HEK293 (cell line): Measurements from ENCODE around the gene SLC38A7.

Experiments used
- OVOL3 ChIP-seq: fragments of 450-650 bp; formaldehyde crosslinking; IDR thresholded peaks from 2 replicates; pipeline ENCODE4 v1.5.1; 2016; ENCODE audit warnings: missing biosample characterization, missing genetic modification characterization
- SALL2 ChIP-seq: fragments of 450-650 bp; formaldehyde crosslinking; IDR thresholded peaks from 2 replicates; pipeline ENCODE4 v1.5.0; 2017; ENCODE audit warnings: missing biosample characterization, mild to moderate bottlenecking, missing genetic modification characterization, borderline replicate concordance
- ZBTB21 ChIP-seq: fragments of 450-650 bp; formaldehyde crosslinking; IDR thresholded peaks from 2 replicates; pipeline ENCODE4 v1.5.1; 2017; ENCODE audit warnings: missing biosample characterization, missing genetic modification characterization
- ZBTB44 ChIP-seq: fragments of 450-650 bp; IDR thresholded peaks from 2 replicates; pipeline ENCODE4 v1.5.1; 2018; ENCODE audit warnings: missing biosample characterization, mild to moderate bottlenecking, missing genetic modification characterization
- ZBTB6 ChIP-seq: fragments of 450-650 bp; formaldehyde crosslinking; IDR thresholded peaks from 2 replicates; pipeline ENCODE4 v1.5.1; 2017; ENCODE audit warnings: missing biosample characterization, missing genetic modification characterization
- ZBTB7A ChIP-seq: fragments of 450-650 bp; formaldehyde crosslinking; IDR thresholded peaks from 2 replicates; pipeline ENCODE4 v1.5.1; 2016; ENCODE audit warnings: low read depth, missing biosample characterization, missing genetic modification characterization
- ZIC2 ChIP-seq: fragments of 450-650 bp; formaldehyde crosslinking; IDR thresholded peaks from 2 replicates; pipeline ENCODE4 v1.5.1; 2016; ENCODE audit warnings: missing biosample characterization, missing genetic modification characterization
- ZNF10 ChIP-seq: fragments of 450-650 bp; formaldehyde crosslinking; IDR thresholded peaks from 2 replicates; pipeline ENCODE4 v1.5.1; 2017; ENCODE audit warnings: missing biosample characterization, missing genetic modification characterization
- ZNF114 ChIP-seq: fragments of 450-650 bp; formaldehyde crosslinking; IDR thresholded peaks from 2 replicates; pipeline ENCODE4 v1.5.0; 2017; ENCODE audit warnings: missing biosample characterization, missing genetic modification characterization
- ZNF157 ChIP-seq: fragments of 450-650 bp; formaldehyde crosslinking; IDR thresholded peaks from 2 replicates; pipeline ENCODE4 v1.5.1; 2016; ENCODE audit warnings: missing biosample characterization, missing genetic modification characterization
- ZNF16 ChIP-seq: fragments of 450-650 bp; formaldehyde crosslinking; IDR thresholded peaks from 2 replicates; pipeline ENCODE4 v1.5.1; 2016; ENCODE audit warnings: low read depth, missing biosample characterization, missing genetic modification characterization
- ZNF248 ChIP-seq: fragments of 450-650 bp; formaldehyde crosslinking; IDR thresholded peaks from 2 replicates; pipeline ENCODE4 v1.5.1; 2017; ENCODE audit warnings: missing biosample characterization, missing genetic modification characterization
- ZNF324 ChIP-seq: fragments of 450-650 bp; formaldehyde crosslinking; IDR thresholded peaks from 2 replicates; pipeline ENCODE4 v1.5.1; 2016; ENCODE audit warnings: missing biosample characterization, missing genetic modification characterization
- ZNF404 ChIP-seq: fragments of 450-650 bp; formaldehyde crosslinking; IDR thresholded peaks from 2 replicates; pipeline ENCODE4 v1.5.1; 2017; ENCODE audit warnings: missing biosample characterization, missing genetic modification characterization
- ZNF501 ChIP-seq: fragments of 450-650 bp; formaldehyde crosslinking; IDR thresholded peaks from 2 replicates; pipeline ENCODE4 v1.5.1; 2016; ENCODE audit warnings: missing biosample characterization, missing genetic modification characterization
- ZNF529 ChIP-seq: fragments of 450-650 bp; formaldehyde crosslinking; IDR thresholded peaks from 2 replicates; pipeline ENCODE4 v1.5.1; 2017; ENCODE audit warnings: missing genetic modification characterization, missing biosample characterization; ENCODE audit not compliant: insufficient replicate concordance
- ZNF558 ChIP-seq: fragments of 450-650 bp; formaldehyde crosslinking; IDR thresholded peaks from 2 replicates; pipeline ENCODE4 v1.5.1; 2016; ENCODE audit warnings: missing biosample characterization, missing genetic modification characterization
- ZNF610 ChIP-seq: fragments of 450-650 bp; formaldehyde crosslinking; IDR thresholded peaks from 2 replicates; pipeline ENCODE4 v1.5.1; 2016; ENCODE audit warnings: missing biosample characterization, missing genetic modification characterization, borderline replicate concordance
- ZNF639 ChIP-seq: fragments of 450-650 bp; formaldehyde crosslinking; IDR thresholded peaks from 2 replicates; pipeline ENCODE4 v1.5.1; 2016; ENCODE audit warnings: missing biosample characterization, missing genetic modification characterization
- ZNF645 ChIP-seq: fragments of 450-650 bp; formaldehyde crosslinking; IDR thresholded peaks from 2 replicates; pipeline ENCODE4; 2016; ENCODE audit warnings: missing biosample characterization, missing genetic modification characterization
- ZNF768 ChIP-seq: fragments of 450-650 bp; formaldehyde crosslinking; IDR thresholded peaks from 2 replicates; pipeline ENCODE4 v1.5.1; 2018; ENCODE audit warnings: missing biosample characterization, mild to moderate bottlenecking, missing genetic modification characterization
- ZNF843 ChIP-seq: fragments of 450-650 bp; formaldehyde crosslinking; IDR thresholded peaks from 2 replicates; pipeline ENCODE4 v1.5.1; 2016; ENCODE audit warnings: missing biosample characterization, missing genetic modification characterization
- ZSCAN16 ChIP-seq: fragments of 450-650 bp; formaldehyde crosslinking; IDR thresholded peaks from 2 replicates; pipeline ENCODE4 v1.5.1; 2016; ENCODE audit warnings: missing biosample characterization, missing genetic modification characterization
- ZSCAN18 ChIP-seq: fragments of 450-650 bp; formaldehyde crosslinking; IDR thresholded peaks from 2 replicates; pipeline ENCODE4 v1.5.1; 2016; ENCODE audit warnings: missing biosample characterization, missing genetic modification characterization
- TF ChIP-seq, protein P1 (sequence below): fragments of 450-650 bp; formaldehyde crosslinking; IDR thresholded peaks from 2 replicates; pipeline ENCODE4 v1.5.1; 2016; ENCODE audit warnings: missing biosample characterization, missing genetic modification characterization
- TF ChIP-seq, protein P2 (sequence below): fragments of 450-650 bp; formaldehyde crosslinking; IDR thresholded peaks from 2 replicates; pipeline ENCODE4 v1.5.1; 2016; ENCODE audit warnings: missing biosample characterization, missing genetic modification characterization
- TF ChIP-seq, protein P3 (sequence below): fragments of 450-650 bp; formaldehyde crosslinking; IDR thresholded peaks from 2 replicates; pipeline ENCODE4 v1.5.1; 2016; ENCODE audit warnings: missing biosample characterization, missing genetic modification characterization

Gene SLC38A7

GRCh38 chr16:58733671-58734458, 49.3 kb upstream of the SLC38A7 start, which contains the start of gene GOT2 (continued):
- 0 out of 2 replicates have a peak, but pooled peaks have one; percentile 7 for TF ChIP-seq ZSCAN16 (tag by site-specific recombination)
- TF ChIP-seq ZBTB7A (tag by site-specific recombination): no peak
- no peak for TF ChIP-seq ZNF558
- peak; percentile 25; the same call in 1 of the 2 replicates for TF ChIP-seq ZSCAN18
- no peak for TF ChIP-seq ZNF404 (tag by site-specific recombination)
- TF ChIP-seq SALL2 (tag by site-specific recombination): no peak
- 0 out of 2 replicates have a peak, but pooled peaks have one; percentile 51 for TF ChIP-seq ZNF639
- peak; percentile 98 for TF ChIP-seq ZNF10 (tag by site-specific recombination)
- TF ChIP-seq ZNF16 (tag by site-specific recombination): no peak
- TF ChIP-seq ZNF248 (tag by site-specific recombination): no peak
- TF ChIP-seq ZNF645 (tag by site-specific recombination): 0 out of 2 replicates have a peak, but pooled peaks have one; percentile 25
- peak; percentile 10; the same call in 1 of the 2 replicates for TF ChIP-seq OVOL3 (tag by site-specific recombination)
- TF ChIP-seq ZNF529 (tag by site-specific recombination): no peak
- peak; percentile 40; the same call in 1 of the 2 replicates for TF ChIP-seq ZBTB21 (tag by site-specific recombination)
- TF ChIP-seq ZNF157 (tag by site-specific recombination): no peak
- TF ChIP-seq ZNF324 (tag by site-specific recombination): peak; percentile 71; the same call in 1 of the 2 replicates
- peak; percentile 48; the same call in 1 of the 2 replicates for TF ChIP-seq ZNF610 (tag by site-specific recombination)
- TF ChIP-seq ZIC2 (tag by site-specific recombination): peak; percentile 59
- peak; percentile 75 for TF ChIP-seq ZNF843 (tag by site-specific recombination)
- peak; percentile 70; the same call in 1 of the 2 replicates for TF ChIP-seq ZNF501 (tag by site-specific recombination)
- no peak for TF ChIP-seq ZNF114 (tag by site-specific recombination)
- TF ChIP-seq ZBTB6: peak; percentile 84; the same call in 1 of the 2 replicates
- TF ChIP-seq, protein P1, sequence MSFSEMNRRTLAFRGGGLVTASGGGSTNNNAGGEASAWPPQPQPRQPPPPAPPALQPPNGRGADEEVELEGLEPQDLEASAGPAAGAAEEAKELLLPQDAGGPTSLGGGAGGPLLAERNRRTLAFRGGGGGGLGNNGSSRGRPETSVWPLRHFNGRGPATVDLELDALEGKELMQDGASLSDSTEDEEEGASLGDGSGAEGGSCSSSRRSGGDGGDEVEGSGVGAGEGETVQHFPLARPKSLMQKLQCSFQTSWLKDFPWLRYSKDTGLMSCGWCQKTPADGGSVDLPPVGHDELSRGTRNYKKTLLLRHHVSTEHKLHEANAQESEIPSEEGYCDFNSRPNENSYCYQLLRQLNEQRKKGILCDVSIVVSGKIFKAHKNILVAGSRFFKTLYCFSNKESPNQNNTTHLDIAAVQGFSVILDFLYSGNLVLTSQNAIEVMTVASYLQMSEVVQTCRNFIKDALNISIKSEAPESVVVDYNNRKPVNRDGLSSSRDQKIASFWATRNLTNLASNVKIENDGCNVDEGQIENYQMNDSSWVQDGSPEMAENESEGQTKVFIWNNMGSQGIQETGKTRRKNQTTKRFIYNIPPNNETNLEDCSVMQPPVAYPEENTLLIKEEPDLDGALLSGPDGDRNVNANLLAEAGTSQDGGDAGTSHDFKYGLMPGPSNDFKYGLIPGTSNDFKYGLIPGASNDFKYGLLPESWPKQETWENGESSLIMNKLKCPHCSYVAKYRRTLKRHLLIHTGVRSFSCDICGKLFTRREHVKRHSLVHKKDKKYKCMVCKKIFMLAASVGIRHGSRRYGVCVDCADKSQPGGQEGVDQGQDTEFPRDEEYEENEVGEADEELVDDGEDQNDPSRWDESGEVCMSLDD (tag by site-specific recombination): peak; percentile 63; the same call in 1 of the 2 replicates
- TF ChIP-seq, protein P2, sequence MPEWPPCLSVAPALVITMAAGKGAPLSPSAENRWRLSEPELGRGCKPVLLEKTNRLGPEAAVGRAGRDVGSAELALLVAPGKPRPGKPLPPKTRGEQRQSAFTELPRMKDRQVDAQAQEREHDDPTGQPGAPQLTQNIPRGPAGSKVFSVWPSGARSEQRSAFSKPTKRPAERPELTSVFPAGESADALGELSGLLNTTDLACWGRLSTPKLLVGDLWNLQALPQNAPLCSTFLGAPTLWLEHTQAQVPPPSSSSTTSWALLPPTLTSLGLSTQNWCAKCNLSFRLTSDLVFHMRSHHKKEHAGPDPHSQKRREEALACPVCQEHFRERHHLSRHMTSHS (tag by site-specific recombination): no peak
- TF ChIP-seq ZBTB44 (tag by site-specific recombination): peak; percentile 63; the same call in 1 of the 2 replicates
- peak; percentile 59; the same call in 1 of the 2 replicates for TF ChIP-seq ZNF768 (tag by site-specific recombination)
- TF ChIP-seq, protein P3, sequence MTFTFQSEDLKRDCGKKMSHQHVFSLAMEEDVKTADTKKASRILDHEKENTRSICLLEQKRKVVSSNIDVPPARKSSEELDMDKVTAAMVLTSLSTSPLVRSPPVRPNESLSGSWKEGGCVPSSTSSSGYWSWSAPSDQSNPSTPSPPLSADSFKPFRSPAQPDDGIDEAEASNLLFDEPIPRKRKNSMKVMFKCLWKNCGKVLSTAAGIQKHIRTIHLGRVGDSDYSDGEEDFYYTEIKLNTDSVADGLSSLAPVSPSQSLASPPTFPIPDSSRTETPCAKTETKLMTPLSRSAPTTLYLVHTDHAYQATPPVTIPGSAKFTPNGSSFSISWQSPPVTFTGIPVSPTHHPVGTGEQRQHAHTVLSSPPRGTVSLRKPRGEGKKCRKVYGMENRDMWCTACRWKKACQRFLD (tag by site-specific recombination): no peak
